Neutrophil (primary cell): Measurements from ENCODE around the gene ABCA13.

ENCODE experiments used
- H3K27ac ChIP-seq: fragments of 200-600 bp; sonication (generic); 2 replicates; pipeline ENCODE4 v1.5.1; 2016; ENCODE audit warnings: mild to moderate bottlenecking, moderate library complexity
- H3K27me3 ChIP-seq: fragments of 200-600 bp; sonication (generic); 2 replicates; pipeline ENCODE4 v1.6.0; 2016; ENCODE audit warnings: mild to moderate bottlenecking
- H3K36me3 ChIP-seq: fragments of 200-600 bp; sonication (generic); 2 replicates; pipeline ENCODE4 v1.5.1; 2017
- H3K4me1 ChIP-seq, 2 experiments: fragments of 200-600 bp in 1 of 2; sonication (generic) in 1 of 2; 1 replicate in 1 of 2; 2 replicates in 1 of 2; pipeline versions ENCODE4 v1.5.1 to v1.6.1; 2013 to 2016; ENCODE audit warnings: low read depth in 1 of 2, low read length in 1 of 2, mild to moderate bottlenecking in 1 of 2, moderate library complexity in 1 of 2; ENCODE audit not compliant: control insufficient read depth in 1 of 2, insufficient read depth in 1 of 2
- H3K4me3 ChIP-seq, 2 experiments: fragments of 200-600 bp in 1 of 2; sonication (generic) in 1 of 2; 1 replicate in 1 of 2; 2 replicates in 1 of 2; pipeline ENCODE4 v1.5.1; 2013 to 2016; ENCODE audit warnings: low read depth in 1 of 2, low read length in 1 of 2, mild to moderate bottlenecking in 1 of 2, moderate library complexity in 1 of 2
- H3K9me3 ChIP-seq: fragments of 200-600 bp; sonication (generic); 2 replicates; pipeline ENCODE4 v1.5.1; 2016
- TF ChIP-seq, protein P1 (sequence below): fragments of 200-600 bp; sonication (generic); IDR thresholded peaks from 2 replicates; pipeline ENCODE4 v1.5.1; 2016; ENCODE audit warnings: antibody characterized with exemption

ABCA13 gene

DNA sequence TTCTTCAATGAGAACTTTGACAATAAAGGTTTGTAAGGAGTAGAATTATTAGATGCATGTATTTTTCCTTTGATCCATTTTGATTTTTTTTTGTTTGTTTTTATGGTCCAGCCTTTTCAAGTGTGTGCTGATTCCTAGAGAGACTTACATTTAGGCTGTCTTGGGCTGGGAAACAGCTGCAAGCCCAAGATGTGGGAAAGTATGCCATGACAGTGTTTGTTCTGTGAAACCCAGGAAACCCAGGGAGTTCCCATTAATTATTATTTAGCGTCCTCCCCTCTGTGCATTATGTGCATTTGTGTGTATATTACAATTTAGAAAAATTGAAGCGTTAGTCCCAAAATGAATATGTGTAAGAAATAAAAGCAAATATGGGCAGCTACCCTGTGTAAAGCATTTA lies 216.7 kb downstream of the ABCA13 start:
- Histone ChIP-seq H3K4me1 (peaks cover 48 to 56% of the 10 kb centered on the region in 2 experiments), H3K9me3 (no peaks in the 10 kb centered on the region), H3K27me3 (no peaks in the 10 kb centered on the region), H3K36me3 (no peaks in the 10 kb centered on the region), H3K4me3 (no peak overlapping the region), H3K27ac (peak overlapping the region; percentile 96)
- TF ChIP-seq, protein P1, sequence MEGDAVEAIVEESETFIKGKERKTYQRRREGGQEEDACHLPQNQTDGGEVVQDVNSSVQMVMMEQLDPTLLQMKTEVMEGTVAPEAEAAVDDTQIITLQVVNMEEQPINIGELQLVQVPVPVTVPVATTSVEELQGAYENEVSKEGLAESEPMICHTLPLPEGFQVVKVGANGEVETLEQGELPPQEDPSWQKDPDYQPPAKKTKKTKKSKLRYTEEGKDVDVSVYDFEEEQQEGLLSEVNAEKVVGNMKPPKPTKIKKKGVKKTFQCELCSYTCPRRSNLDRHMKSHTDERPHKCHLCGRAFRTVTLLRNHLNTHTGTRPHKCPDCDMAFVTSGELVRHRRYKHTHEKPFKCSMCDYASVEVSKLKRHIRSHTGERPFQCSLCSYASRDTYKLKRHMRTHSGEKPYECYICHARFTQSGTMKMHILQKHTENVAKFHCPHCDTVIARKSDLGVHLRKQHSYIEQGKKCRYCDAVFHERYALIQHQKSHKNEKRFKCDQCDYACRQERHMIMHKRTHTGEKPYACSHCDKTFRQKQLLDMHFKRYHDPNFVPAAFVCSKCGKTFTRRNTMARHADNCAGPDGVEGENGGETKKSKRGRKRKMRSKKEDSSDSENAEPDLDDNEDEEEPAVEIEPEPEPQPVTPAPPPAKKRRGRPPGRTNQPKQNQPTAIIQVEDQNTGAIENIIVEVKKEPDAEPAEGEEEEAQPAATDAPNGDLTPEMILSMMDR = no peak

DNA sequence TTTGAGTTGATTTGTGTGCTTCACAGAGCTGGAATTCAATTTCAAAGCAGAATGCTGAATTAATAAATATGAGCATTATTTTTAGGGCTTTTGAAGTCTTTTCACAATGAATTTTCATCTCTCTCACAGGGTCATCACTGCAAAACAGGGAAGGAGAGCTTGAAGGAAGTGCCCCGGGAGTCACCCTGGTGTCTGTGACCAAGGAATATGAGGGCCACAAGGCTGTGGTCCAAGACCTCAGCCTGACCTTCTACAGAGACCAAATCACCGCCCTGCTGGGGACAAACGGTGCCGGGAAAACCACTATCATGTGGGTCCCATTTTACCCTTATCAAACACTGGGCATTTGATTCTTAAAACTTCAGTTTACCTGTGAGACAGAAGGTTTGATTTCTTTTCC lies 217.7 kb downstream of the ABCA13 start:
- Histone ChIP-seq H3K36me3 (no peaks in the 10 kb centered on the region), H3K9me3 (no peaks in the 10 kb centered on the region), H3K27me3 (no peaks in the 10 kb centered on the region), H3K27ac (peak overlapping the region; percentile 96), H3K4me1 (peaks cover 48 to 60% of the 10 kb centered on the region in 2 experiments), H3K4me3 (peak overlapping the region; percentile 53 to 58)
- TF ChIP-seq, protein P1 = no peak

- TF ChIP-seq, protein P1 = no peak
- Histone ChIP-seq H3K4me3 (peak overlapping the region; percentile 53 to 58), H3K4me1 (peaks cover 48 to 60% of the 10 kb centered on the region in 2 experiments), H3K27ac (peak overlapping the region; percentile 96), H3K27me3 (no peaks in the 10 kb centered on the region), H3K36me3 (peaks cover 2% of the 10 kb centered on the region), H3K9me3 (no peaks in the 10 kb centered on the region)
Measured at GRCh38 chr7:48389977-48390376, 218.7 kb downstream of the ABCA13 start.

- Histone ChIP-seq H3K4me1 (peaks cover 48 to 60% of the 10 kb centered on the region in 2 experiments), H3K27me3 (no peaks in the 10 kb centered on the region), H3K27ac (peak overlapping the region; percentile 96), H3K9me3 (no peaks in the 10 kb centered on the region), H3K36me3 (peaks cover 4% of the 10 kb centered on the region), H3K4me3 (peak overlapping the region; percentile 53 to 58)
- TF ChIP-seq, protein P1 = no peak
Measured at GRCh38 chr7:48390388-48391327, 219.4 kb downstream of the ABCA13 start.

DNA sequence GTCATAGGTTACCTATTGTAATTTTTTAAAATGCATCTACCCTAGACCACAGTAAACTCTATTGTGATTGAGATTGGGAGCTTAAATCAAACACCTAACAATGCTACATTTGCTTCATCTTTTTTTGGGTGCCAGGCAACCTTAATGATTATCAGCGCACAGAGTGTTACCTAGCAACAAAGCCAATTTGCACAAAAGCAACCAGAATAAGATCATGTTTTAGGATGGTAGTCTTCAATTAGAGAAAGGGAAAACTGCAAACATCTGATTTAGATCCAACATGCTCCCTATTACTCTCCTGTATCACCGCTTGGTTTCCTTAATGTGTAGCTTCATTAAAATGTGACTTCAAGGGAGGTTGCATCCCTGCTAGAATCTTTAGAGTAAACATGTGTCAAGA lies 226.9 kb downstream of the ABCA13 start:
- Histone ChIP-seq H3K9me3 (no peaks in the 10 kb centered on the region), H3K4me1 (peaks cover 0 to 2% of the 10 kb centered on the region in 2 experiments), H3K27me3 (no peaks in the 10 kb centered on the region), H3K27ac (peak overlapping the region; percentile 30), H3K36me3 (peaks cover 21% of the 10 kb centered on the region), H3K4me3 (no peak overlapping the region)
- TF ChIP-seq, protein P1 = no peak
